ENCODE data around the gene ALG14.

The ALG14 gene

GRCh38 chr1:94935476-94935875 lies 137.3 kb downstream of the ALG14 start:
- no peak for DNase-seq (ENCODE audit: low read depth)
- no peak overlapping the region for H3K4me3 ChIP-seq (ENCODE audit: low read length)
- no peak for TF ChIP-seq CTCF (conservative IDR thresholded peaks at IDR 0.05; ENCODE audit: low read depth, low read length)

- no peak for DNase-seq (ENCODE audit: low read depth)
- no peak for TF ChIP-seq CTCF (conservative IDR thresholded peaks at IDR 0.05; ENCODE audit: low read depth, low read length)
- no peak overlapping the region for H3K4me3 ChIP-seq (ENCODE audit: low read length)
Observed at GRCh38 chr1:94935034-94935433, 137.7 kb downstream of the ALG14 start.

GRCh38 chr1:94934551-94934950 lies 138.2 kb downstream of the ALG14 start:
- no peak for DNase-seq (ENCODE audit: low read depth)
- H3K4me3 ChIP-seq (ENCODE audit: low read length): no peak overlapping the region
- no peak for TF ChIP-seq CTCF (conservative IDR thresholded peaks at IDR 0.05; ENCODE audit: low read depth, low read length)

- no peak for DNase-seq (ENCODE audit: low read depth)
- no peak for TF ChIP-seq CTCF (conservative IDR thresholded peaks at IDR 0.05; ENCODE audit: low read depth, low read length)
- no peak overlapping the region for H3K4me3 ChIP-seq (ENCODE audit: low read length)
Observed at GRCh38 chr1:94931254-94931841, 141.4 kb downstream of the ALG14 start.

- peak overlapping the region; percentile 81 for H3K4me3 ChIP-seq (ENCODE audit: low read length)
- no peak for TF ChIP-seq CTCF (conservative IDR thresholded peaks at IDR 0.05; ENCODE audit: low read depth, low read length)
- no peak for DNase-seq (ENCODE audit: low read depth)
Observed at GRCh38 chr1:94929351-94930217, 143.2 kb downstream of the ALG14 start.

- peak overlapping the region; percentile 81 for H3K4me3 ChIP-seq (ENCODE audit: low read length)
- TF ChIP-seq CTCF (conservative IDR thresholded peaks at IDR 0.05; ENCODE audit: low read depth, low read length): no peak
- no peak for DNase-seq (ENCODE audit: low read depth)
Observed at GRCh38 chr1:94928293-94928939, 144.3 kb downstream of the ALG14 start.
